Panc1 (cell line): ENCODE results near the gene KIRREL3.

Experiments
- CTCF ChIP-seq: fragments of 450-650 bp; IDR thresholded peaks from 2 replicates; pipeline ENCODE4 v1.5.1; 2017; ENCODE audit warnings: mild to moderate bottlenecking
- POLR2AphosphoS5 ChIP-seq: IDR thresholded peaks from 2 replicates; pipeline ENCODE4 v1.6.1; 2012; ENCODE audit warnings: mild to moderate bottlenecking, low read depth, low read length, moderate library complexity

- TF ChIP-seq CTCF (no peak), POLR2AphosphoS5 (no peak)
Observed at GRCh38 chr11:126992804-126993111, 7.8 kb downstream of the KIRREL3 start.
